ENCODE data around the gene RPE.

- TF ChIP-seq EZH2 (IDR thresholded peaks at IDR 0.05; ENCODE audit: borderline replicate concordance, low read length), result no peak
- TF ChIP-seq, protein P1, sequence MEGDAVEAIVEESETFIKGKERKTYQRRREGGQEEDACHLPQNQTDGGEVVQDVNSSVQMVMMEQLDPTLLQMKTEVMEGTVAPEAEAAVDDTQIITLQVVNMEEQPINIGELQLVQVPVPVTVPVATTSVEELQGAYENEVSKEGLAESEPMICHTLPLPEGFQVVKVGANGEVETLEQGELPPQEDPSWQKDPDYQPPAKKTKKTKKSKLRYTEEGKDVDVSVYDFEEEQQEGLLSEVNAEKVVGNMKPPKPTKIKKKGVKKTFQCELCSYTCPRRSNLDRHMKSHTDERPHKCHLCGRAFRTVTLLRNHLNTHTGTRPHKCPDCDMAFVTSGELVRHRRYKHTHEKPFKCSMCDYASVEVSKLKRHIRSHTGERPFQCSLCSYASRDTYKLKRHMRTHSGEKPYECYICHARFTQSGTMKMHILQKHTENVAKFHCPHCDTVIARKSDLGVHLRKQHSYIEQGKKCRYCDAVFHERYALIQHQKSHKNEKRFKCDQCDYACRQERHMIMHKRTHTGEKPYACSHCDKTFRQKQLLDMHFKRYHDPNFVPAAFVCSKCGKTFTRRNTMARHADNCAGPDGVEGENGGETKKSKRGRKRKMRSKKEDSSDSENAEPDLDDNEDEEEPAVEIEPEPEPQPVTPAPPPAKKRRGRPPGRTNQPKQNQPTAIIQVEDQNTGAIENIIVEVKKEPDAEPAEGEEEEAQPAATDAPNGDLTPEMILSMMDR (conservative IDR thresholded peaks at IDR 0.05 in 1 of 2, IDR thresholded peaks at IDR 0.05 in 1 of 2; ENCODE audit: extremely low read depth in 1 of 2, insufficient read depth in 1 of 2, low read depth in 1 of 2, low read length in 2 of 2), result no peak
Observed at GRCh38 chr2:209969692-209970091, 32.7 kb upstream of the RPE start.
